Neural cell (in vitro differentiated cells): Measurements from ENCODE around the gene ARHGAP4. TPM values are rescaled to one million over a fixed set of nuclear protein-coding genes. Genes with fewer than 3 reads are reported as not detected.

Experiments
- H2AFZ ChIP-seq: fragments of 200-600, 300-800 bp; sonication (generic), shearing (Covaris generic); 2 replicates; pipeline ENCODE4 v1.6.0; 2014; ENCODE audit warnings: low read depth, mild to moderate bottlenecking, antibody characterized with exemption, low read length, moderate library complexity
- H3F3A ChIP-seq: fragments of 200-600 bp; shearing (Covaris generic); 2 replicates; pipeline ENCODE4 v1.6.1; 2016; ENCODE audit warnings: mild to moderate bottlenecking, moderate library complexity, mixed read lengths, antibody characterized with exemption, low read length; ENCODE audit not compliant: insufficient read depth, poor library complexity, severe bottlenecking
- H3K27ac ChIP-seq: fragments of 200-600, 300-800 bp; sonication (generic), shearing (Covaris generic); 2 replicates; pipeline ENCODE4 v1.5.1; 2014; ENCODE audit warnings: mild to moderate bottlenecking, low read length, moderate library complexity
- H3K27me3 ChIP-seq: fragments of 300-800, 200-600 bp; sonication (generic), shearing (Covaris generic); 2 replicates; pipeline ENCODE4 v1.6.0; 2014; ENCODE audit warnings: mild to moderate bottlenecking, low read depth, low read length, moderate library complexity; ENCODE audit not compliant: insufficient read depth
- H3K36me3 ChIP-seq: fragments of 300-800, 200-600 bp; sonication (generic), shearing (Covaris generic); 2 replicates; pipeline ENCODE4 v1.5.1; 2014; ENCODE audit warnings: mild to moderate bottlenecking, antibody characterized with exemption, low read length, moderate library complexity; ENCODE audit not compliant: insufficient read depth
- H3K4me2 ChIP-seq: fragments of 300-800, 200-600 bp; sonication (generic), shearing (Covaris generic); 2 replicates; pipeline ENCODE4 v1.6.0; 2014; ENCODE audit warnings: mild to moderate bottlenecking, low read length
- H3K4me3 ChIP-seq: fragments of 300-800, 200-600 bp; sonication (generic), shearing (Covaris generic); 2 replicates; pipeline ENCODE4 v1.5.1; 2014; ENCODE audit warnings: mild to moderate bottlenecking, low read length, moderate library complexity
- H3K79me2 ChIP-seq: fragments of 200-600 bp; shearing (Covaris generic); replicated peaks from 2 replicates; pipeline ENCODE4 v1.6.0; 2014; ENCODE audit warnings: mild to moderate bottlenecking, low read length, moderate library complexity; ENCODE audit not compliant: insufficient read depth
- H3K9ac ChIP-seq: fragments of 300-800, 200-600 bp; sonication (generic), shearing (Covaris generic); 2 replicates; pipeline ENCODE4 v1.6.1; 2016; ENCODE audit warnings: mild to moderate bottlenecking, low read length, mixed read lengths
- H3K9me2 ChIP-seq: fragments of 200-600 bp; shearing (Covaris generic); 2 replicates; pipeline ENCODE4 v1.6.1; 2016; ENCODE audit warnings: mild to moderate bottlenecking, low read length, mixed read lengths; ENCODE audit not compliant: insufficient read depth
- H3K9me3 ChIP-seq: fragments of 200-600, 300-800 bp; sonication (generic), shearing (Covaris generic); 2 replicates; pipeline ENCODE4 v1.6.1; 2016; ENCODE audit warnings: mild to moderate bottlenecking, mixed run types, low read length, moderate library complexity, mixed read lengths
- H4K20me1 ChIP-seq: fragments of 200-600 bp; shearing (Covaris generic); 2 replicates; pipeline ENCODE4 v1.6.1; 2016; ENCODE audit warnings: mild to moderate bottlenecking, mixed run types; ENCODE audit not compliant: insufficient read depth
- CTCF ChIP-seq: fragments of 450-650 bp; IDR thresholded peaks from 2 replicates; pipeline ENCODE4 v1.5.1; 2014; ENCODE audit warnings: antibody characterized with exemption, mild to moderate bottlenecking, moderate library complexity; ENCODE audit not compliant: poor library complexity, severe bottlenecking
- EP300 ChIP-seq: fragments of 450-650 bp; conservative IDR thresholded peaks from 2 replicates; pipeline ENCODE4 v1.6.1; 2014; ENCODE audit warnings: antibody characterized with exemption, mild to moderate bottlenecking, moderate library complexity; ENCODE audit not compliant: poor library complexity, severe bottlenecking
- EZH2 ChIP-seq: fragments of 200-600, 300-800 bp; shearing (Covaris generic), sonication (generic); IDR thresholded peaks from 2 replicates; pipeline ENCODE4 v1.6.1; 2014; ENCODE audit warnings: antibody characterized with exemption, low read length, borderline replicate concordance, mild to moderate bottlenecking; ENCODE audit not compliant: insufficient read depth, poor library complexity, severe bottlenecking
- MXI1 ChIP-seq: fragments of 450-650 bp; conservative IDR thresholded peaks from 2 replicates; pipeline ENCODE4 v1.6.1; 2014; ENCODE audit warnings: antibody characterized with exemption, mild to moderate bottlenecking; ENCODE audit not compliant: poor library complexity, severe bottlenecking
- POLR2AphosphoS5 ChIP-seq: IDR thresholded peaks from 2 replicates; pipeline ENCODE4 v1.6.1; 2012
- RAD21 ChIP-seq: fragments of 450-650 bp; conservative IDR thresholded peaks from 2 replicates; pipeline ENCODE4 v1.6.1; 2014; ENCODE audit warnings: antibody characterized with exemption, mild to moderate bottlenecking, moderate library complexity
- SMC3 ChIP-seq: fragments of 450-650 bp; conservative IDR thresholded peaks from 2 replicates; pipeline ENCODE4 v1.6.1; 2014; ENCODE audit warnings: antibody characterized with exemption, mild to moderate bottlenecking, moderate library complexity; ENCODE audit not compliant: poor library complexity
- TAF1 ChIP-seq: IDR thresholded peaks from 2 replicates; pipeline ENCODE4 v1.6.1; 2012; ENCODE audit warnings: low read depth
- polyA plus RNA-seq: library from polyadenylated mRNA; depleted of rRNA; stranded (reverse); fragments of >200 nt; gene quantifications from 2 replicates; pipeline ENCODE4 v1.2.3, GENCODE V29; 2014
- TF ChIP-seq, protein P1 (sequence below): IDR thresholded peaks from 2 replicates; pipeline ENCODE4 v1.6.1; 2012; ENCODE audit warnings: borderline replicate concordance

Gene ARHGAP4
- polyA plus RNA-seq, 1 donor from 2014 or later, result 11.2 TPM

- peak overlapping the region; percentile 66 for H3K4me3 ChIP-seq
- peak overlapping the region; percentile 98 for H3K9ac ChIP-seq
Observed at GRCh38 chrX:153974003-153974725, 48.1 kb upstream of the ARHGAP4 start.

DNA sequence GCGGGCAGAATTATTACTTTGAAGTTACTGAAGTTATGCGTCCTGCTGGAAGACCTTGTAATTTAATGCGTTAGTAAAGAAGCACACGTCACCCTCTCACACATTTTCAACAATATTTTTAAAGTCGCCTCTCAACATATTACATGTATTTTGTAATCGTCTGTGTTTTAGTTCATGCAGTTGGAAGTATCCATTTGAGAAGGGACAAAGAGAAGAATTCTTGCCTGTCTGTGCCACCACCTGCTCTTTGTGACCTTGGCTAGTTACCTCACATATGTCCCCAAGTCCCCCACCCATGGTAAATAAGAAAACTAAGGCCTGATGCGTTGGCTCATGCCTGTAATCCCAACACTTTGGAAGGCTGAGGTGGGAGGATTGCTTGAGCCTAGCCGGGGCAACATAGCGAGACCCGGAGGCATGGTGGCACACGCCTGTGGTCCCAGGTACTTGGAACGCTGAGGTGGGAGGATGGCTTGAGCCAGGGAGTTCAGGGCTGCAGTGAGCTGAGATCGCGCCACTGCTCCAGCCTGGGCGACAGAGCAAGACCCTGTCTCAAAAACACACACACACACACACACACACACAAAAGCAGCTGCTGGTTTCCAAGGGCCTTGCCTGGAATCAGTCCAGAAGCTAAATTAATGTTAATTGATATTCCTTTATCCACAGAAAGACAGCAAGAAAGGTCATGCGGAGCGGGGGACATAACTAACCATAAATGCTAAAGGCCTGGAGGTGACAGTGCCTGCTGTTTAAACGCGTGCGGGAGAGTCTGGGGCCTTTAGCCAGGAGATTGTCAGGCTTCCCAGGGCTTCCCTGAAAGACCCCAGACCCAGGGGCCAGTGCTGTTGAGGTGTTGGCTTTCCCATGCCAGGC lies 47.3 kb upstream of the ARHGAP4 start:
- Histone ChIP-seq H3K36me3 (no peaks in the 10 kb centered on the region), H2AFZ (no peak overlapping the region)

More at GRCh38 chrX:153974003-153974725, 48.1 kb upstream of the ARHGAP4 start:
- peak overlapping the region; percentile 84 for H3K27ac ChIP-seq
- H2AFZ ChIP-seq, result no peak overlapping the region
- H3F3A ChIP-seq, result no peaks in the 10 kb centered on the region
- H3K4me2 ChIP-seq, result no peak overlapping the region
- TF ChIP-seq EZH2, result no peak
- no peak for TF ChIP-seq POLR2AphosphoS5
- TF ChIP-seq SMC3, result no peak
- no peaks in the 10 kb centered on the region for H3K9me3 ChIP-seq
- no peaks in the 10 kb centered on the region for H3K36me3 ChIP-seq
- H4K20me1 ChIP-seq, result no peaks in the 10 kb centered on the region
- H3K27me3 ChIP-seq, result no peaks in the 10 kb centered on the region
- no peaks in the 10 kb centered on the region for H3K79me2 ChIP-seq
- no peaks in the 10 kb centered on the region for H3K9me2 ChIP-seq

More for the DNA sequence above, 47.3 kb upstream of the ARHGAP4 start:
- H3K27ac ChIP-seq, result peak overlapping the region; percentile 84
- H3K9me2 ChIP-seq, result no peaks in the 10 kb centered on the region
- peaks cover 2% of the 10 kb centered on the region for H3K79me2 ChIP-seq
- no peaks in the 10 kb centered on the region for H3K9me3 ChIP-seq
- TF ChIP-seq MXI1, result no peak
- TF ChIP-seq RAD21, result no peak
- no peak for TF ChIP-seq SMC3
- TF ChIP-seq POLR2AphosphoS5, result no peak
- TF ChIP-seq, protein P1, sequence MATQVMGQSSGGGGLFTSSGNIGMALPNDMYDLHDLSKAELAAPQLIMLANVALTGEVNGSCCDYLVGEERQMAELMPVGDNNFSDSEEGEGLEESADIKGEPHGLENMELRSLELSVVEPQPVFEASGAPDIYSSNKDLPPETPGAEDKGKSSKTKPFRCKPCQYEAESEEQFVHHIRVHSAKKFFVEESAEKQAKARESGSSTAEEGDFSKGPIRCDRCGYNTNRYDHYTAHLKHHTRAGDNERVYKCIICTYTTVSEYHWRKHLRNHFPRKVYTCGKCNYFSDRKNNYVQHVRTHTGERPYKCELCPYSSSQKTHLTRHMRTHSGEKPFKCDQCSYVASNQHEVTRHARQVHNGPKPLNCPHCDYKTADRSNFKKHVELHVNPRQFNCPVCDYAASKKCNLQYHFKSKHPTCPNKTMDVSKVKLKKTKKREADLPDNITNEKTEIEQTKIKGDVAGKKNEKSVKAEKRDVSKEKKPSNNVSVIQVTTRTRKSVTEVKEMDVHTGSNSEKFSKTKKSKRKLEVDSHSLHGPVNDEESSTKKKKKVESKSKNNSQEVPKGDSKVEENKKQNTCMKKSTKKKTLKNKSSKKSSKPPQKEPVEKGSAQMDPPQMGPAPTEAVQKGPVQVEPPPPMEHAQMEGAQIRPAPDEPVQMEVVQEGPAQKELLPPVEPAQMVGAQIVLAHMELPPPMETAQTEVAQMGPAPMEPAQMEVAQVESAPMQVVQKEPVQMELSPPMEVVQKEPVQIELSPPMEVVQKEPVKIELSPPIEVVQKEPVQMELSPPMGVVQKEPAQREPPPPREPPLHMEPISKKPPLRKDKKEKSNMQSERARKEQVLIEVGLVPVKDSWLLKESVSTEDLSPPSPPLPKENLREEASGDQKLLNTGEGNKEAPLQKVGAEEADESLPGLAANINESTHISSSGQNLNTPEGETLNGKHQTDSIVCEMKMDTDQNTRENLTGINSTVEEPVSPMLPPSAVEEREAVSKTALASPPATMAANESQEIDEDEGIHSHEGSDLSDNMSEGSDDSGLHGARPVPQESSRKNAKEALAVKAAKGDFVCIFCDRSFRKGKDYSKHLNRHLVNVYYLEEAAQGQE, result no peak
- no peak for TF ChIP-seq EZH2
- no peak for TF ChIP-seq CTCF
- TF ChIP-seq TAF1, result no peak
- no peak for TF ChIP-seq EP300
- H3K27me3 ChIP-seq, result no peaks in the 10 kb centered on the region
- H3K9ac ChIP-seq, result peak overlapping the region; percentile 98
- no peaks in the 10 kb centered on the region for H3F3A ChIP-seq
- no peak overlapping the region for H3K4me2 ChIP-seq
- peak overlapping the region; percentile 66 for H3K4me3 ChIP-seq
- H4K20me1 ChIP-seq, result no peaks in the 10 kb centered on the region
